Peyer's patch (tissue), 4 donors: ENCODE measurements around the gene RNF222.

ENCODE experiments used
- CTCF ChIP-seq, 6 experiments: fragments of 450-650 bp in 4 of 6; fragments of 200-600 bp in 2 of 6; sonication (generic) in 1 of 6; IDR thresholded peaks; one replicate each; pipeline ENCODE4 v1.5.1; 2017 to 2019; ENCODE audit warnings: antibody characterized with exemption in 6 of 6, mild to moderate bottlenecking in 3 of 6, moderate library complexity in 1 of 6
- POLR2A ChIP-seq, 2 donors: fragments of 450-650 bp; IDR thresholded peaks; one replicate each; pipeline ENCODE4 v1.5.1; 2017; ENCODE audit warnings: antibody characterized with exemption in 2 of 2, mild to moderate bottlenecking in 2 of 2, moderate library complexity in 2 of 2

- TF ChIP-seq POLR2A (IDR thresholded peaks at IDR 0.05) (no peak), CTCF (IDR thresholded peaks at IDR 0.05) (peak in 1 of 6 experiments; percentile 6)
Measured at GRCh38 chr17:8408371-8408770, 10.7 kb upstream of the RNF222 start.
